Left renal pelvis (tissue), 4 donors: Measurements from ENCODE around the gene RARRES1. TPM values are rescaled to one million over a fixed set of nuclear protein-coding genes. Genes with fewer than 3 reads are reported as not detected.
A peak's percentile ranks its signal among the peaks of the same experiment; 100 is the strongest.

Source experiments
- DNase-seq, 4 donors: peaks; one replicate each; pipeline ENCODE4 v3.0.0-alpha.2; 2013; ENCODE audit warnings: low read depth in 4 of 4, low spot score in 3 of 4
- polyA plus RNA-seq, 4 donors: library from polyadenylated mRNA; unstranded; fragments of 120-200 nt; gene quantifications; one replicate each; pipeline ENCODE4 v1.2.1, GENCODE V29; 2013; ENCODE audit not compliant: insufficient read length in 4 of 4

RARRES1 gene
- polyA plus RNA-seq, 4 donors = 8.2 to 37.1 (median 18.6) TPM

GRCh38 chr3:158737410-158737809 lies 5.2 kb upstream of the RARRES1 start:
- no peak for DNase-seq

GRCh38 chr3:158735296-158736033 lies 3.2 kb upstream of the RARRES1 start:
- DNase-seq = no peak

- DNase-seq = no peak
Observed at GRCh38 chr3:158733656-158734055, 1.4 kb upstream of the RARRES1 start.

- DNase-seq = peak in 1 of 4 donors; percentile 14
Observed at GRCh38 chr3:158732856-158733200, 571 bp upstream of the RARRES1 start.

GRCh38 chr3:158731486-158731885 lies 771 bp downstream of the RARRES1 start:
- DNase-seq = no peak

- DNase-seq = no peak
Observed at GRCh38 chr3:158728851-158729250, 3.4 kb downstream of the RARRES1 start.

- no peak for DNase-seq
Observed at GRCh38 chr3:158728061-158728377, 4.2 kb downstream of the RARRES1 start.

GRCh38 chr3:158727206-158728060 lies 4.8 kb downstream of the RARRES1 start:
- DNase-seq = peak in 3 of 4 donors; percentile 43 to 52 (median 45)

- DNase-seq = no peak
Observed at GRCh38 chr3:158725348-158726011, 6.8 kb downstream of the RARRES1 start.

- DNase-seq = no peak
Observed at GRCh38 chr3:158723991-158724390, 8.3 kb downstream of the RARRES1 start.

GRCh38 chr3:158722108-158722507 lies 10.1 kb downstream of the RARRES1 start:
- no peak for DNase-seq

GRCh38 chr3:158718490-158719170 lies 13.6 kb downstream of the RARRES1 start:
- DNase-seq = no peak

GRCh38 chr3:158717576-158717975 lies 14.7 kb downstream of the RARRES1 start:
- no peak for DNase-seq

GRCh38 chr3:158713094-158713499 lies 19.2 kb downstream of the RARRES1 start:
- DNase-seq = no peak

- no peak for DNase-seq
Observed at GRCh38 chr3:158712443-158712842, 19.8 kb downstream of the RARRES1 start.

- no peak for DNase-seq
Observed at GRCh38 chr3:158711886-158712285, 20.4 kb downstream of the RARRES1 start.

- DNase-seq = no peak
Observed at GRCh38 chr3:158710601-158711000, 21.7 kb downstream of the RARRES1 start.

GRCh38 chr3:158709666-158710083 lies 22.6 kb downstream of the RARRES1 start:
- no peak for DNase-seq

GRCh38 chr3:158703566-158703965 lies 28.7 kb downstream of the RARRES1 start:
- DNase-seq = no peak

GRCh38 chr3:158702815-158703481 lies 29.3 kb downstream of the RARRES1 start:
- DNase-seq = no peak
